Fibroblast of lung (primary cell): ENCODE data around the gene CNKSR2. TPM values are rescaled to one million over a fixed set of nuclear protein-coding genes. Genes with fewer than 3 reads are reported as not detected.

Experiments used
- DNase-seq, 2 donors: peaks; one replicate each; pipeline versions ENCODE4 v3.0.0 to v3.0.0-alpha.2; 2010; ENCODE audit warnings: low read depth in 2 of 2
- H2AFZ ChIP-seq: 2 replicates; pipeline ENCODE4 v1.5.1; 2012; ENCODE audit warnings: low read length, control low read depth, inconsistent platforms
- H3K27ac ChIP-seq: 2 replicates; pipeline ENCODE4 v1.5.1; 2011; ENCODE audit warnings: low read length, control low read depth; ENCODE audit not compliant: insufficient read depth
- H3K27me3 ChIP-seq: 2 replicates; pipeline ENCODE4 v1.5.1; 2011; ENCODE audit warnings: mild to moderate bottlenecking, low read length; ENCODE audit not compliant: control insufficient read depth, insufficient read depth
- H3K36me3 ChIP-seq: 2 replicates; pipeline ENCODE4 v1.5.1; 2011; ENCODE audit warnings: low read length; ENCODE audit not compliant: control insufficient read depth, insufficient read depth
- H3K4me1 ChIP-seq: 2 replicates; pipeline ENCODE4 v1.5.1; 2011; ENCODE audit warnings: low read length; ENCODE audit not compliant: control insufficient read depth, insufficient read depth; ENCODE audit errors: extremely low read depth
- H3K4me2 ChIP-seq: 2 replicates; pipeline ENCODE4 v1.5.1; 2011; ENCODE audit warnings: low read length, control low read depth; ENCODE audit not compliant: insufficient read depth; ENCODE audit errors: extremely low read depth
- H3K4me3 ChIP-seq, 4 experiments: fragments of 200-600 bp in 1 of 4; sonication (generic) in 1 of 4; replicated peaks in 1 of 4; 2 replicates each; pipeline ENCODE4 v1.5.1; 2011 to 2016; ENCODE audit warnings: low read length in 4 of 4, low read depth in 3 of 4, mild to moderate bottlenecking in 3 of 4, control low read depth in 2 of 4, inconsistent platforms in 1 of 4, mixed read lengths in 1 of 4; ENCODE audit not compliant: insufficient read depth in 1 of 4; ENCODE audit errors: control extremely low read depth in 1 of 4
- H3K79me2 ChIP-seq: 2 replicates; pipeline ENCODE4 v1.5.1; 2012; ENCODE audit warnings: mild to moderate bottlenecking, low read length, inconsistent platforms; ENCODE audit not compliant: control insufficient read depth, insufficient read depth
- H3K9ac ChIP-seq: 2 replicates; pipeline ENCODE4 v1.5.1; 2011; ENCODE audit warnings: mild to moderate bottlenecking, low read length, control low read depth; ENCODE audit not compliant: insufficient read depth
- H3K9me3 ChIP-seq: 2 replicates; pipeline ENCODE4 v1.5.1; 2012; ENCODE audit warnings: low read depth, low read length; ENCODE audit not compliant: control insufficient read depth, insufficient read depth
- H4K20me1 ChIP-seq: 2 replicates; pipeline ENCODE4 v1.5.1; 2011; ENCODE audit warnings: low read length; ENCODE audit not compliant: control insufficient read depth, insufficient read depth; ENCODE audit errors: extremely low read depth
- CTCF ChIP-seq, 2 donors: IDR thresholded peaks in 1 of 2; conservative IDR thresholded peaks in 1 of 2; 1 replicate in 1 of 2; 2 replicates in 1 of 2; pipeline ENCODE4 v1.5.1; 2011 to 2012; ENCODE audit warnings: low read length in 2 of 2, control low read depth in 1 of 2, inconsistent platforms in 1 of 2, low read depth in 1 of 2, mild to moderate bottlenecking in 1 of 2
- EZH2 ChIP-seq: IDR thresholded peaks from 2 replicates; pipeline ENCODE4 v1.5.1; 2012; ENCODE audit warnings: low read length, control low read depth, mild to moderate bottlenecking; ENCODE audit errors: missing control alignments
- polyA plus RNA-seq, 2 donors: library from polyadenylated mRNA; depleted of rRNA in 1 of 2; stranded (reverse) in 1 of 2; unstranded in 1 of 2; fragments of >200 nt; gene quantifications; 2 replicates each; pipeline ENCODE4 v1.2.1, GENCODE V29; 2011 to 2012; ENCODE audit warnings: missing spikeins in 1 of 2
- total RNA-seq: library from RNA; depleted of rRNA; stranded (reverse); fragments of >200 nt; gene quantifications from 2 replicates; pipeline ENCODE4 v1.2.1, GENCODE V29; 2014

CNKSR2 gene
- total and polyA plus RNA-seq, 2 donors (not counting 1 experiment from before 2014, with no cell fraction given), result 0.16 to 0.33 TPM

DNA sequence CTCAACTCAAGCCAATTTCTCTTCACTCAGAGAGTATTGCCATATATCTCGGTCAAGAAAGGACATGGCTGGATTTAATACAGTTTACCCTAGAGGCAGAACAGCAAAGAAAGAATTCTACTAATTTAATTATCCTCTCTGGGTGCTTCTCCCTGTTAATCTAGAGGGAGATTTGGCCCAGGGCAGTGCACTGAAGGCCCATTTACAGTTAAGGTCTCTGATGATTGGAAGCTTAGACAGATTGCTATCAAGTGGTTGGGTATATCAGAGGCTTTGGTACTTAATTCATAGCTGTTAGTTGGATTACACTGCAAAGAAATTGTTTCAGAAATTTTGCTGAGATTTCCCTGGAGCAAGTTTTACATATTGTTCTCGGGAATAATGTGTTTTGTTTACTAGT lies 4.6 kb upstream of the CNKSR2 start:
- H3K27ac ChIP-seq, result no peak overlapping the region
- no peaks in the 10 kb centered on the region for H4K20me1 ChIP-seq
- H3K79me2 ChIP-seq, result no peaks in the 10 kb centered on the region
- H3K27me3 ChIP-seq, result no peaks in the 10 kb centered on the region
- DNase-seq, result no peak
- no peak for TF ChIP-seq CTCF (conservative IDR thresholded peaks at IDR 0.05 in 1 of 2, IDR thresholded peaks at IDR 0.05 in 1 of 2; ENCODE audit: low read depth in 1 of 2, low read length in 2 of 2)
- TF ChIP-seq EZH2, result no peak
- no peaks in the 10 kb centered on the region for H3K9me3 ChIP-seq
- H3K9ac ChIP-seq, result no peak overlapping the region
- no peak overlapping the region for H3K4me3 ChIP-seq
- H3K4me1 ChIP-seq, result no peaks in the 10 kb centered on the region
- H3K4me2 ChIP-seq, result no peak overlapping the region
- H3K36me3 ChIP-seq, result no peaks in the 10 kb centered on the region
- no peak overlapping the region for H2AFZ ChIP-seq

DNA sequence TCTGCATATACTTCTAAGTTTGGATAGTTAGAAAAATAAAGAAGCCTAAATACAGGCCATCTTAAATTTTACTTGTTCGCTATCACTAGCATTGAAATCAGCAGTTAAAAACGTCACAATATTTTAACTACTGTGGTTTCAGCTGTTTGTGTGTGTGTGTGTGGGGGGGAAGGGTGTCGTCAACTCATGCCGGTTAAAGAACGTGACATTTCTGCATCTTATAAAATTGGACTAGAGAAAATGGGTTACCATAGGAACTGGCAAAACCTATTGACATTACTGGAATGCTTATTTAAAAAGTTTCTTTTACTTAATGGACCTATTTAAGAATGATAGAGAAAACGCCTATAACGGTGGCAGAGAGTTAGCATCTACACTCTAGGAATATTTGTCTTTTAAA lies 1.2 kb upstream of the CNKSR2 start:
- TF ChIP-seq CTCF (conservative IDR thresholded peaks at IDR 0.05 in 1 of 2, IDR thresholded peaks at IDR 0.05 in 1 of 2; ENCODE audit: low read depth in 1 of 2, low read length in 2 of 2) (no peak), EZH2 (no peak)
- Histone ChIP-seq H3K27me3 (no peaks in the 10 kb centered on the region), H3K9ac (no peak overlapping the region), H3K4me2 (no peak overlapping the region), H3K4me1 (no peaks in the 10 kb centered on the region), H3K36me3 (no peaks in the 10 kb centered on the region), H3K27ac (no peak overlapping the region), H4K20me1 (no peaks in the 10 kb centered on the region), H3K79me2 (no peaks in the 10 kb centered on the region), H3K4me3 (no peak overlapping the region), H3K9me3 (no peaks in the 10 kb centered on the region), H2AFZ (no peak overlapping the region)
- DNase-seq, result no peak

- peak overlapping the region; percentile 8 to 60 (median 30) for H3K4me3 ChIP-seq
- H3K9ac ChIP-seq, result no peak overlapping the region
- no peak for TF ChIP-seq CTCF (conservative IDR thresholded peaks at IDR 0.05 in 1 of 2, IDR thresholded peaks at IDR 0.05 in 1 of 2; ENCODE audit: low read depth in 1 of 2, low read length in 2 of 2)
- TF ChIP-seq EZH2, result no peak
- peak overlapping the region; percentile 35 for H3K4me2 ChIP-seq
- H4K20me1 ChIP-seq, result no peaks in the 10 kb centered on the region
- H3K4me1 ChIP-seq, result no peaks in the 10 kb centered on the region
- H3K9me3 ChIP-seq, result no peaks in the 10 kb centered on the region
- H3K27me3 ChIP-seq, result no peaks in the 10 kb centered on the region
- no peak overlapping the region for H3K27ac ChIP-seq
- H3K79me2 ChIP-seq, result no peaks in the 10 kb centered on the region
- DNase-seq, result no peak
- no peaks in the 10 kb centered on the region for H3K36me3 ChIP-seq
- H2AFZ ChIP-seq, result peak overlapping the region; percentile 30
These were observed 518 bp upstream of the CNKSR2 start for GRCh38 chrX:21373637-21374162.
